K562 (cell line): ENCODE results near the gene CNIH3. TPM values are rescaled to one million over a fixed set of nuclear protein-coding genes. Genes with fewer than 3 reads are reported as not detected.

Experiments used
- ATAC-seq: fragments of 200-7000 bp; cut with Tn5 transposase; 3 replicates; pipeline ENCODE4 v1.9.1; 2020; ENCODE audit warnings: moderate library complexity
- BruUV-seq: library from RNA; stranded (reverse); fragments of 400-500 nt; replicated peaks from 2 replicates; lab custom pipeline; 2021; lab: Mats Ljungman, UMichigan
- CTCF ChIA-PET: fragments of 300-600 bp; formaldehyde crosslinking; extraction: SDS; loops from one replicate; lab custom pipeline; 2021; ENCODE audit warnings: low intra/inter-chr PET ratio; lab: Yijun Ruan, JAX
- POLR2A ChIA-PET: fragments of 300-600, 350-650 bp; sonication (Branson Sonifier 250); formaldehyde crosslinking; extraction: SDS; loops from one replicate; lab custom pipeline; 2021; ENCODE audit warnings: antibody characterized with exemption, inconsistent platforms; lab: Yijun Ruan, JAX
- DNase-seq, 4 experiments: peaks; one replicate each; pipeline versions ENCODE4 v3.0.0 to v3.0.0-alpha.2; 2011 to 2018; ENCODE audit warnings: low spot score in 3 of 4, mixed read lengths in 3 of 4; ENCODE audit errors: extremely low read depth in 1 of 4
- FAIRE-seq: peaks from 2 replicates; lab custom pipeline; 2011; peaks lifted over from hg19 to GRCh38; lab: Jason Lieb, UNC
- H2AFZ ChIP-seq: 2 replicates; pipeline ENCODE4 v1.6.0; 2011; ENCODE audit warnings: low read depth, low read length, control low read depth, inconsistent platforms
- H3K27ac ChIP-seq: fragments of 200-600 bp; 3 replicates; pipeline ENCODE4 v1.8.0; 2011; ENCODE audit warnings: low read depth, mild to moderate bottlenecking, control low read depth, inconsistent platforms, low read length, moderate library complexity, mixed read lengths; ENCODE audit errors: extremely low read depth
- H3K27me3 ChIP-seq, 2 experiments: fragments of 300-600 bp in 1 of 2; 2 replicates in 1 of 2; 3 replicates in 1 of 2; pipeline versions ENCODE4 v1.6.0 to v1.8.0; 2011; ENCODE audit warnings: inconsistent platforms in 2 of 2, low read length in 2 of 2, mild to moderate bottlenecking in 1 of 2, mixed read lengths in 1 of 2, moderate library complexity in 1 of 2; ENCODE audit not compliant: control insufficient read depth in 2 of 2, insufficient read depth in 2 of 2
- H3K36me3 ChIP-seq: fragments of 300-600 bp; 3 replicates; pipeline ENCODE4 v1.8.0; 2011; ENCODE audit warnings: mild to moderate bottlenecking, low read length, inconsistent platforms; ENCODE audit not compliant: control insufficient read depth, insufficient read depth
- H3K4me1 ChIP-seq, 2 experiments: fragments of 200-600 bp in 1 of 2; replicated peaks in 1 of 2; 2 replicates in 1 of 2; 3 replicates in 1 of 2; pipeline versions ENCODE4 v1.5.1 to v1.8.0; 2011; ENCODE audit warnings: inconsistent platforms in 2 of 2, low read length in 2 of 2, mild to moderate bottlenecking in 1 of 2, mixed read lengths in 1 of 2, moderate library complexity in 1 of 2; ENCODE audit not compliant: control insufficient read depth in 2 of 2, insufficient read depth in 2 of 2
- H3K4me2 ChIP-seq: 2 replicates; pipeline ENCODE4 v1.6.1; 2011; ENCODE audit warnings: low read length, control low read depth, inconsistent platforms, mixed read lengths; ENCODE audit not compliant: insufficient read depth
- H3K4me3 ChIP-seq: fragments of 200-600 bp; sonication (generic), shearing (Covaris generic); 2 replicates; pipeline ENCODE4 v1.5.1; 2016; ENCODE audit warnings: control low read depth, inconsistent platforms
- H3K79me2 ChIP-seq: fragments of 200-600 bp; 3 replicates; pipeline ENCODE4 v1.8.0; 2011; ENCODE audit warnings: low read length, inconsistent platforms; ENCODE audit not compliant: control insufficient read depth, insufficient read depth
- H3K9ac ChIP-seq, 2 experiments: 2 replicates each; pipeline versions ENCODE4 v1.6.0 to v1.6.1; 2011; ENCODE audit warnings: low read depth in 2 of 2, low read length in 2 of 2, control low read depth in 1 of 2, inconsistent platforms in 1 of 2, mild to moderate bottlenecking in 1 of 2, mixed read lengths in 1 of 2; ENCODE audit not compliant: insufficient read depth in 1 of 2
- H3K9me1 ChIP-seq: one replicate; pipeline ENCODE4 v1.6.0; 2011; ENCODE audit warnings: inconsistent platforms, mild to moderate bottlenecking, low read length, moderate library complexity; ENCODE audit not compliant: control insufficient read depth, insufficient read depth
- H3K9me3 ChIP-seq: replicated peaks from 2 replicates; pipeline ENCODE4 v1.5.1; 2011; ENCODE audit warnings: low read depth, low read length, inconsistent platforms; ENCODE audit not compliant: control insufficient read depth, insufficient read depth
- H4K20me1 ChIP-seq: replicated peaks from 2 replicates; pipeline ENCODE4 v1.6.1; 2011; ENCODE audit warnings: low read length, inconsistent platforms, mixed read lengths; ENCODE audit not compliant: control insufficient read depth, insufficient read depth
- MCM7 ChIP-seq, 2 experiments: fragments of 450-650 bp; IDR thresholded peaks; 2 replicates each; pipeline ENCODE4 v1.6.1; 2016 to 2018
- NFXL1 ChIP-seq: fragments of 450-650 bp; formaldehyde crosslinking; IDR thresholded peaks from 2 replicates; pipeline ENCODE4 v1.4.0; 2021; ENCODE audit warnings: mild to moderate bottlenecking
- SMARCC2 ChIP-seq: fragments of 450-650 bp; IDR thresholded peaks from 2 replicates; pipeline ENCODE4 v1.6.1; 2017; ENCODE audit warnings: antibody characterized with exemption, moderate library complexity, mild to moderate bottlenecking, low read depth
- TBP ChIP-seq: optimal IDR thresholded peaks from 2 replicates; pipeline ENCODE3; 2011; ENCODE audit warnings: low read depth, low read length, improper control_type of control experiment
- ZKSCAN8 ChIP-seq: fragments of 200-800 bp; sonication (Bioruptor generic); IDR thresholded peaks from 2 replicates; pipeline ENCODE4 v1.6.1; 2016; ENCODE audit warnings: missing genetic modification characterization, missing compliant biosample characterization
- ZNF407 ChIP-seq: fragments of 450-650 bp; IDR thresholded peaks from 2 replicates; pipeline ENCODE4 v1.6.1; 2016; ENCODE audit warnings: low read depth
- ZNF766 ChIP-seq: fragments of 200-800 bp; sonication (Bioruptor generic); conservative IDR thresholded peaks from 2 replicates; pipeline ENCODE4 v1.6.1; 2016; ENCODE audit warnings: missing genetic modification characterization, missing compliant biosample characterization
- ZNF785 ChIP-seq: fragments of 250-450 bp; sonication (Bioruptor Pico); IDR thresholded peaks from 2 replicates; pipeline ENCODE4 v1.4.0; 2020; ENCODE audit warnings: mild to moderate bottlenecking
- WGBS: fragments of 100-300 bp; shearing (Covaris generic); methylation state at CpG from one replicate; pipeline ENCODE4 v1.1.6; 2016; ENCODE audit warnings: low coverage, mixed read lengths; ENCODE audit not compliant: insufficient coverage; ENCODE audit errors: missing lambda C conversion rate; 5-methylcytosine and 5-hydroxymethylcytosine counted together
- in situ Hi-C: fragments of 300-500 bp; cut with MboI; formaldehyde crosslinking; loops from 4 replicates; pipeline ENCODE4 v1.15.0; 2018; ENCODE audit warnings: inconsistent platforms, mixed read lengths
- intact Hi-C: fragments of 100-400 bp; cut with micrococcal nuclease; formaldehyde crosslinking; loops from 2 replicates; pipeline ENCODE4 v1.14.2; 2022
- polyA plus RNA-seq, 8 experiments: library from polyadenylated mRNA; depleted of rRNA in 4 of 8; stranded (reverse) in 5 of 8; unstranded in 3 of 8; fragments of >200 nt; fragmentation: Nextera tagmentation in 2 of 8; fragmentation: Illumina TruSeq in 1 of 8; extraction: Ambion mirVana in 2 of 8; extraction: Trizol in 1 of 8; gene quantifications; 2 replicates each; pipeline versions ENCODE4 v1.2.1 to v1.2.3, GENCODE V29; 2011 to 2014; ENCODE audit warnings: inconsistent platforms in 1 of 8, missing spikeins in 1 of 8
- total RNA-seq, 7 experiments: library from RNA; depleted of rRNA in 6 of 7; stranded (reverse); fragments of >200 nt in 6 of 7; fragmentation: Illumina TruSeq in 2 of 7; extraction: Trizol in 2 of 7; gene quantifications; 2 replicates each; pipeline versions ENCODE4 v1.2.1 to v1.2.3, GENCODE V29; 2011 to 2021; ENCODE audit warnings: low replicate concordance in 1 of 7

CNIH3 gene
- total and polyA plus RNA-seq, 9 of the 15 experiments (the other 6 are each of a cell fraction or from before 2014, with no cell fraction given): 0.14 to 1.8 (median 0.79) TPM

GRCh38 chr1:224580006-224580405 lies 36.1 kb upstream of the CNIH3 start:
- Histone ChIP-seq H4K20me1 (no peaks in the 10 kb centered on the region), H3K4me3 (no peak overlapping the region), H2AFZ (no peak overlapping the region), H3K9ac (no peak overlapping the region), H3K27me3 (peaks cover under 1 to 5% of the 10 kb centered on the region in 2 experiments; a peak in 2 of 5 replicates), H3K9me3 (no peaks in the 10 kb centered on the region)
- in situ Hi-C loops: no loop called here
- POLR2A ChIA-PET: no interaction called here
- FAIRE-seq: no peak
- WGBS: 1% methylated on average over 3 of the region's 3 CpGs
- TF ChIP-seq MCM7 (IDR thresholded peaks at IDR 0.05) (no peak), ZNF766 (CRISPR knock-in tag) (peak; percentile 46; the same call in 1 of the 2 replicates), ZKSCAN8 (0 out of 2 replicates have a peak, but pooled peaks have one; percentile 17)
- TF ChIP-seq, all 486 proteins: peak for 2
- Histone ChIP-seq H3K36me3 (no peaks in the 10 kb centered on the region), H3K9me1 (no peaks in the 10 kb centered on the region), H3K27ac (no peak overlapping the region), H3K79me2 (no peaks in the 10 kb centered on the region), H3K4me2 (no peak overlapping the region), H3K4me1 (no peaks in the 10 kb centered on the region)
- DNase-seq: no peak
- no peak for ATAC-seq
- CTCF ChIA-PET: no interaction called here
- intact Hi-C loops: no loop called here
- no TSS peak for BruUV-seq

GRCh38 chr1:224582041-224582440 lies 34.1 kb upstream of the CNIH3 start:
- POLR2A ChIA-PET: interaction anchor here (0.6 to 1.4 kb wide), 2 partner anchors 10 to 64 kb away, joined by 3 to 4 read pairs; no protein-coding TSS in a partner anchor
- CTCF ChIA-PET: no interaction called here
- no peaks in the 10 kb centered on the region for H3K36me3 ChIP-seq
- H3K4me1 ChIP-seq: no peaks in the 10 kb centered on the region
- intact Hi-C loops (no loop called here), in situ Hi-C loops (no loop called here)
- no peak overlapping the region for H2AFZ ChIP-seq
- no peak overlapping the region for H3K9ac ChIP-seq
- no peaks in the 10 kb centered on the region for H3K9me1 ChIP-seq
- FAIRE-seq (no peak), DNase-seq (no peak), ATAC-seq (no peak)
- WGBS: 6% methylated on average over 1 of the region's 1 CpG
- no peak overlapping the region for H3K27ac ChIP-seq
- peaks cover 5 to 7% of the 10 kb centered on the region in 2 experiments; a peak in 3 of 5 replicates for H3K27me3 ChIP-seq
- no peaks in the 10 kb centered on the region for H3K79me2 ChIP-seq
- no peaks in the 10 kb centered on the region for H4K20me1 ChIP-seq
- H3K4me2 ChIP-seq: no peak overlapping the region
- H3K4me3 ChIP-seq: no peak overlapping the region
- no peaks in the 10 kb centered on the region for H3K9me3 ChIP-seq
- no TSS peak for BruUV-seq
- TF ChIP-seq TBP: no peak
- TF ChIP-seq NFXL1 (CRISPR knock-in tag): no peak
- no peak for TF ChIP-seq ZNF407
- no peak for TF ChIP-seq SMARCC2
- TF ChIP-seq ZNF785 (CRISPR knock-in tag): no peak
